GM19467 (cell line): ENCODE data around the gene ANK2.

Experiments
- ATAC-seq: cut with Tn5 transposase; IDR thresholded peaks from one replicate; pipeline ENCODE4 v1.9.1; 2021; ENCODE audit warnings: mild to moderate bottlenecking, moderate library complexity; ENCODE audit not compliant: unreplicated experiment

The ANK2 gene

GRCh38 chr4:113433116-113433515 lies 383.7 kb downstream of the ANK2 start:
- ATAC-seq: no peak
